ENCODE results near the gene ZSCAN9. TPM values are rescaled to one million over a fixed set of nuclear protein-coding genes. Genes with fewer than 3 reads are reported as not detected.
A peak's percentile ranks its signal among the peaks of the same experiment; 100 is the strongest.

The ZSCAN9 gene
- total RNA-seq, 2 donors from 2014 or later: 11.6 to 29.0 TPM

DNA sequence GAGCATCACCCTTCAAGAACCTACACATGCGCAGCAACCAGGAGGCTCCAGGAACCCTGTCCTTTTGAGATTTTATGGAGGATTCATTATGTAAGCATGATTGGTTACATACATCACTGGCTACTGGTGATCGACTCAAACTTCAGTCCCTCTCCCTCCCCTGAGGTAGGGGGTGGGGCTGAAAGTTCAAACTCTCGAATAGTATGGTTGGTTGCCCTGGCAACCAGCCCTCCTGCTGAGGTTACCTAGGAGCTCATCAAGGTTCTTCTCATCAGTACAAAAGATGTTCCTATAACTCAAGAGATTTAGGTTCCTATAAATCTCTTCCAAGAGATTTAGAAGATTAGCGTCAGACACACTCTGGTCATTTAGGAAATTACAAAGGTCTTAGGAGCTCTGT, 21.9 kb upstream of the ZSCAN9 start:
- Histone ChIP-seq H3K36me3 (no peaks in the 10 kb centered on the region), H3K4me3 (no peak overlapping the region), H3K9me3 (peaks cover 9% of the 10 kb centered on the region), H3K27ac (no peak overlapping the region), H3K4me1 (ENCODE audit: control insufficient read depth in 1 of 2, low read depth in 2 of 2) (peaks cover 0 to 5% of the 10 kb centered on the region in 2 donors), H3K27me3 (replicated peaks; ENCODE audit: insufficient read depth) (peaks cover 3% of the 10 kb centered on the region)
- ATAC-seq (ENCODE audit: insufficient number of reproducible peaks, low FRiP score, low read depth) (no peak), DNase-seq (ENCODE audit: low spot score) (no peak)
- TF ChIP-seq, protein P1, sequence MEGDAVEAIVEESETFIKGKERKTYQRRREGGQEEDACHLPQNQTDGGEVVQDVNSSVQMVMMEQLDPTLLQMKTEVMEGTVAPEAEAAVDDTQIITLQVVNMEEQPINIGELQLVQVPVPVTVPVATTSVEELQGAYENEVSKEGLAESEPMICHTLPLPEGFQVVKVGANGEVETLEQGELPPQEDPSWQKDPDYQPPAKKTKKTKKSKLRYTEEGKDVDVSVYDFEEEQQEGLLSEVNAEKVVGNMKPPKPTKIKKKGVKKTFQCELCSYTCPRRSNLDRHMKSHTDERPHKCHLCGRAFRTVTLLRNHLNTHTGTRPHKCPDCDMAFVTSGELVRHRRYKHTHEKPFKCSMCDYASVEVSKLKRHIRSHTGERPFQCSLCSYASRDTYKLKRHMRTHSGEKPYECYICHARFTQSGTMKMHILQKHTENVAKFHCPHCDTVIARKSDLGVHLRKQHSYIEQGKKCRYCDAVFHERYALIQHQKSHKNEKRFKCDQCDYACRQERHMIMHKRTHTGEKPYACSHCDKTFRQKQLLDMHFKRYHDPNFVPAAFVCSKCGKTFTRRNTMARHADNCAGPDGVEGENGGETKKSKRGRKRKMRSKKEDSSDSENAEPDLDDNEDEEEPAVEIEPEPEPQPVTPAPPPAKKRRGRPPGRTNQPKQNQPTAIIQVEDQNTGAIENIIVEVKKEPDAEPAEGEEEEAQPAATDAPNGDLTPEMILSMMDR (IDR thresholded peaks at IDR 0.05): no peak

DNA sequence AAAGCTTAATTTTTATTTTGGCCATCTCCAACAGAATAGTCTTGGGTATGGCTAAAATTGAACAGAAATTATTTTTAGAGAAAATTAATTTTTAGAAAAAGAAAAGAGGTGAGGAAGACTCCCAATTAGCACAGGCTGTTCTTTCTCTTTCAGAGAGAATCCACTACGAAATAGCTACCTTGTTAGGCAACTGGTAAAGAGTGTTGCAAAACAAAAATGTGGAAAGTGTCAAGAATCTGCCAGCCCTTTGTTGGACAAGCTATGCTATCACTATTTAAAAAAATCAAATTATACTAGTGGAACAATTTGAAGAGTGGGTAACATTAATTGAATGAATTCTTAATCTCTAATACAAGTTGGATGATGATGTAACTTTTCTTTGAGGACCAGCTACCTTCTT, 19.2 kb upstream of the ZSCAN9 start:
- Histone ChIP-seq H3K27ac (no peak overlapping the region), H3K36me3 (no peaks in the 10 kb centered on the region), H3K4me1 (ENCODE audit: control insufficient read depth in 1 of 2, low read depth in 2 of 2) (peaks cover 0 to 8% of the 10 kb centered on the region in 2 donors), H3K9me3 (peaks cover 9% of the 10 kb centered on the region), H3K27me3 (replicated peaks; ENCODE audit: insufficient read depth) (peaks cover 15% of the 10 kb centered on the region), H3K4me3 (no peak overlapping the region)
- DNase-seq (ENCODE audit: low spot score) (no peak), ATAC-seq (ENCODE audit: insufficient number of reproducible peaks, low FRiP score, low read depth) (no peak)
- TF ChIP-seq, protein P1 (IDR thresholded peaks at IDR 0.05): no peak

DNA sequence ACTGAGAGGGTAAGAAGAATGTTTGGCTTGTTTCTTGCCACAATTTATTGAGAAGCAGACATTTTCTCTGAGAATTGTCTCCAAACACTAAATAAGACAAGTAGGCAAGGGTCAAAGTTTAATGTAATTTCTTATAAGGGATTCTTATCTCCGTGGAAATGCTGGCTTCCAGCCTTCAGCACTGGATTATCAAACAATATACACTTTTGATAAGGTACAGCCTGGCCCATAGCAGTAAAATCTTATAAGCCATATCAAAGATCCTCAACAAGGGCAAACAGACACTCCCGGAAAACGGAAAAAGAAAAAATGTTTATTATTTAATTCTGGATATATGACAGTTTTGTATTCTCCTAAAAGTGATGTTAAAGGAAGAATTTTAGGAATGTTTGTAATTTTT, 18.5 kb upstream of the ZSCAN9 start:
- Histone ChIP-seq H3K4me3 (no peak overlapping the region), H3K9me3 (peaks cover 9% of the 10 kb centered on the region), H3K27ac (no peak overlapping the region), H3K36me3 (no peaks in the 10 kb centered on the region), H3K27me3 (replicated peaks; ENCODE audit: insufficient read depth) (peaks cover 15% of the 10 kb centered on the region), H3K4me1 (ENCODE audit: control insufficient read depth in 1 of 2, low read depth in 2 of 2) (peaks cover 0 to 8% of the 10 kb centered on the region in 2 donors)
- no peak for ATAC-seq (ENCODE audit: insufficient number of reproducible peaks, low FRiP score, low read depth)
- TF ChIP-seq, protein P1 (IDR thresholded peaks at IDR 0.05): no peak
- no peak for DNase-seq (ENCODE audit: low spot score)

DNA sequence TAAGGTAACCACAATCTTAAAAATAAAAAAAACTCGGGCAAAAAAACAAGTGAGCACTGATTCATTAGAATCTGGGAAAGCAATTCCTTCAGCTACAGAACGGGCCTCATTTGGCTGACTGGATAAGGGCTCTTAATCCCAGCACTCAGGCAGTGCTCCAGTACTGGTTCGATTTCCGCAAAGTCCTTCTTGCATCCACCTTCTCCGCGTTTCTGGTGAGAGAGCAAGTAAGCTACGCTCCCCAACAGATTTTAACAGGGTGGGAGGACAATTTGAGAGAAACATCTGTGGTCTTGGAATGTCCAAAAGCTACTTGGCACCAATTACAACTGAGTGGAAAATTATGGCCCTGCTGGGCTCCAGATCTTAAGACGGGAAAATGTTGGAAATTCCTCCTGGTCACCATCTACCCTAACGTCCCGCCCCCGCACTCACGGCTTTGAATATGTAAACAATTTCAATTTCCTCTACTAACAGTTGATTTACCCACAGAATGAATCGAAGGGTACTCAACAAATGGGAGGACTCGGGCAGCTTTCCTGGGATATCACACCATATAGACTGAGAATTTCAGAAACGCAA, 18.1 kb upstream of the ZSCAN9 start:
- Histone ChIP-seq H3K36me3 (no peaks in the 10 kb centered on the region), H3K4me3 (peak overlapping the region; percentile 49), H3K27me3 (replicated peaks; ENCODE audit: insufficient read depth) (peaks cover 15% of the 10 kb centered on the region), H3K9me3 (peaks cover 9% of the 10 kb centered on the region), H3K27ac (no peak overlapping the region), H3K4me1 (ENCODE audit: control insufficient read depth in 1 of 2, low read depth in 2 of 2) (peaks cover 0 to 12% of the 10 kb centered on the region in 2 donors)
- ATAC-seq (ENCODE audit: insufficient number of reproducible peaks, low FRiP score, low read depth) (no peak), DNase-seq (ENCODE audit: low spot score) (no peak)
- TF ChIP-seq, protein P1 (IDR thresholded peaks at IDR 0.05): no peak

DNA sequence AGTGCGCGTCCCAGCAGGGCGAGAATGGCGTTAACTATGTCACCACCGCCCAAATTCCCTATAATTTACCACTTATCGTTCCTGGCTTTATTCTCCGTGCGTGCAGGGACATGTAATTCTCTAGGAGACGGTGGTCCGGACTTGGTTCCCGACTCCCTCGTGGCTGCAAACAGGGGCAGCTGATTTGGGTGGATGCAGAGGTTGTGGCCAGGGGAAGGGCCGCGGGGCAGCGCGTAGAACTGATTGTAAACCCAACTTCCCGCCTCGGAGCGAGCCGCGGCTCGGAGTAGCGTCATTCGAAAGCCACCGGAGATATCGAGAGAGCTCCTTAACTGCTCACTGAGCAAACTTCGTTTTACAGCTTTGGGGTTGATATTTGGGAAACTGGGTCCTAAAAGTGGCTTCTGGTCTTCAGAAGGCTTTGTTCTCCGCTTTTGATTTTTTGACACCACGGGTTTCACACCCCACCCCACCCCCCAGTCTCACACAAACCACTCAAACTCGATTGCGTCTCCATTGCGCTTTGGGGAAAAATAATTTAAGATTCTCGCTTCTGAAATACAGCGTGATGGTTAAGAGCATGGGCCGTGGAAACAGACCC, 17.5 kb upstream of the ZSCAN9 start:
- DNase-seq (ENCODE audit: low spot score) (no peak), ATAC-seq (ENCODE audit: insufficient number of reproducible peaks, low FRiP score, low read depth) (no peak)
- peaks cover 9% of the 10 kb centered on the region for H3K9me3 ChIP-seq
- H3K4me1 ChIP-seq (ENCODE audit: control insufficient read depth in 1 of 2, low read depth in 2 of 2): peaks cover 0 to 17% of the 10 kb centered on the region in 2 donors
- peak overlapping the region; percentile 49 for H3K4me3 ChIP-seq
- TF ChIP-seq, protein P1 (IDR thresholded peaks at IDR 0.05): no peak
- peaks cover 15% of the 10 kb centered on the region for H3K27me3 ChIP-seq (replicated peaks; ENCODE audit: insufficient read depth)
- H3K27ac ChIP-seq: no peak overlapping the region
- H3K36me3 ChIP-seq: no peaks in the 10 kb centered on the region
